GM12875 (cell line): Measurements from ENCODE around the gene SH3RF1.

ENCODE experiments used
- H3K4me3 ChIP-seq: one replicate; pipeline ENCODE4 v1.5.1; 2011; ENCODE audit warnings: low read depth, low read length, control low read depth
- CTCF ChIP-seq: IDR thresholded peaks from 2 replicates; pipeline ENCODE4 v1.5.1; 2011; ENCODE audit warnings: low read depth, mild to moderate bottlenecking, control low read depth, inconsistent platforms, low read length, moderate library complexity, borderline replicate concordance; ENCODE audit not compliant: insufficient read depth

SH3RF1 gene

GRCh38 chr4:169250796-169251195, 20.0 kb downstream of the SH3RF1 start:
- H3K4me3 ChIP-seq = no peak overlapping the region
- TF ChIP-seq CTCF = no peak

- H3K4me3 ChIP-seq = no peak overlapping the region
Measured at GRCh38 chr4:169249999-169250398, 20.8 kb downstream of the SH3RF1 start.

GRCh38 chr4:169249214-169249973, 21.4 kb downstream of the SH3RF1 start:
- no peak for TF ChIP-seq CTCF
- no peak overlapping the region for H3K4me3 ChIP-seq

More at GRCh38 chr4:169249999-169250398, 20.8 kb downstream of the SH3RF1 start:
- TF ChIP-seq CTCF = no peak

GRCh38 chr4:169248645-169249044, 22.1 kb downstream of the SH3RF1 start:
- TF ChIP-seq CTCF = no peak

GRCh38 chr4:169246957-169247396, 23.8 kb downstream of the SH3RF1 start:
- H3K4me3 ChIP-seq = no peak overlapping the region
- TF ChIP-seq CTCF = no peak

More at GRCh38 chr4:169248645-169249044, 22.1 kb downstream of the SH3RF1 start:
- H3K4me3 ChIP-seq = no peak overlapping the region

- TF ChIP-seq CTCF = no peak
- no peak overlapping the region for H3K4me3 ChIP-seq
Measured at GRCh38 chr4:169246279-169246678, 24.5 kb downstream of the SH3RF1 start.

- no peak overlapping the region for H3K4me3 ChIP-seq
- TF ChIP-seq CTCF = no peak
Measured at GRCh38 chr4:169245061-169245460, 25.7 kb downstream of the SH3RF1 start.
